H1 (cell line): ENCODE data around the gene INPP4B. TPM values are rescaled to one million over a fixed set of nuclear protein-coding genes. Genes with fewer than 3 reads are reported as not detected.

Source experiments
- CTCF ChIA-PET: fragments of 300-600 bp; sonication (Branson Sonifier 250); formaldehyde crosslinking; loops from one replicate; lab custom pipeline; 2021; ENCODE audit not compliant: partially characterized antibody; lab: Charles Lee
- POLR2A ChIA-PET: fragments of 300-600 bp; sonication (Branson Sonifier 250); formaldehyde crosslinking; loops from one replicate; lab custom pipeline; 2021; ENCODE audit warnings: inconsistent platforms; ENCODE audit not compliant: partially characterized antibody; lab: Charles Lee
- DNase-seq, 2 experiments: peaks; one replicate each; pipeline versions ENCODE4 v3.0.0 to v3.0.0-alpha.2; 2010 to 2022; ENCODE audit warnings: low spot score in 2 of 2, low read depth in 1 of 2, mixed read lengths in 1 of 2
- FAIRE-seq: peaks from 2 replicates; lab custom pipeline; 2011; peaks lifted over from hg19 to GRCh38; lab: Jason Lieb, UNC
- H2AFZ ChIP-seq: 2 replicates; pipeline ENCODE4 v1.8.1; 2012; ENCODE audit warnings: low read length, inconsistent platforms
- H2AK5ac ChIP-seq: 2 replicates; pipeline ENCODE4 v1.6.1; 2013; ENCODE audit warnings: low read depth, low read length
- H2BK120ac ChIP-seq: replicated peaks from 2 replicates; pipeline ENCODE3; 2013; ENCODE audit warnings: low read depth, low read length, inconsistent platforms
- H2BK12ac ChIP-seq: 2 replicates; pipeline ENCODE4 v1.6.1; 2013; ENCODE audit warnings: low read depth, low read length
- H2BK15ac ChIP-seq: 2 replicates; pipeline ENCODE4 v1.6.1; 2013; ENCODE audit warnings: low read length
- H2BK20ac ChIP-seq: 2 replicates; pipeline ENCODE4 v1.6.1; 2013; ENCODE audit warnings: low read length
- H2BK5ac ChIP-seq: 2 replicates; pipeline ENCODE4 v1.6.1; 2013; ENCODE audit warnings: low read depth, low read length
- H3K14ac ChIP-seq: 2 replicates; pipeline ENCODE4 v1.6.1; 2013; ENCODE audit warnings: inconsistent platforms; ENCODE audit not compliant: insufficient read length
- H3K18ac ChIP-seq: 2 replicates; pipeline ENCODE4 v1.6.1; 2013; ENCODE audit warnings: low read length; ENCODE audit errors: extremely low read depth
- H3K23ac ChIP-seq: 2 replicates; pipeline ENCODE4 v1.6.1; 2013; ENCODE audit warnings: inconsistent platforms; ENCODE audit not compliant: insufficient read length
- H3K23me2 ChIP-seq: 2 replicates; pipeline ENCODE4 v1.6.1; 2013; ENCODE audit warnings: low read depth, low read length
- H3K27ac ChIP-seq: 2 replicates; pipeline ENCODE4 v1.6.1; 2011; ENCODE audit warnings: low read depth, low read length, inconsistent platforms
- H3K27me3 ChIP-seq, 4 experiments: replicated peaks in 1 of 4; 1 replicate in 1 of 4; 2 replicates in 3 of 4; pipeline versions ENCODE4 v1.6.1 to v1.8.1; 2011 to 2013; ENCODE audit warnings: low read length in 3 of 4, mild to moderate bottlenecking in 3 of 4, inconsistent platforms in 2 of 4, mixed read lengths in 2 of 4, moderate library complexity in 1 of 4; ENCODE audit not compliant: control insufficient read depth in 3 of 4, insufficient read depth in 3 of 4; ENCODE audit errors: extremely low read depth in 1 of 4
- H3K36me3 ChIP-seq, 4 experiments: 2 replicates each; pipeline versions ENCODE4 v1.6.1 to v1.8.1; 2011 to 2013; ENCODE audit warnings: mild to moderate bottlenecking in 4 of 4, low read length in 3 of 4, moderate library complexity in 2 of 4, control low read depth in 1 of 4, inconsistent platforms in 1 of 4; ENCODE audit not compliant: insufficient read depth in 4 of 4, control insufficient read depth in 2 of 4
- H3K4ac ChIP-seq: replicated peaks from 2 replicates; pipeline ENCODE3; 2013; ENCODE audit warnings: low read length, low read depth, mixed read lengths, inconsistent platforms; ENCODE audit not compliant: insufficient read length
- H3K4me1 ChIP-seq, 4 experiments: replicated peaks in 1 of 4; 1 replicate in 1 of 4; 2 replicates in 3 of 4; pipeline versions ENCODE4 v1.6.1 to v1.8.1; 2011 to 2013; ENCODE audit warnings: low read length in 3 of 4, inconsistent platforms in 2 of 4, mixed read lengths in 1 of 4; ENCODE audit not compliant: insufficient read depth in 4 of 4, control insufficient read depth in 3 of 4
- H3K4me2 ChIP-seq, 2 experiments: 2 replicates each; pipeline versions ENCODE4 v1.6.1 to v1.8.1; 2011 to 2013; ENCODE audit warnings: low read depth in 2 of 2, low read length in 2 of 2, control low read depth in 1 of 2, inconsistent platforms in 1 of 2, mild to moderate bottlenecking in 1 of 2; ENCODE audit not compliant: insufficient read depth in 1 of 2
- H3K4me3 ChIP-seq, 4 experiments: fragments of 200-600, 300-600 bp in 1 of 4; sonication (generic), shearing (Covaris generic), sonication (Bioruptor Twin) in 1 of 4; 2 replicates each; pipeline versions ENCODE4 v1.5.1 to v1.8.1; 2011 to 2016; ENCODE audit warnings: low read length in 4 of 4, low read depth in 3 of 4, control low read depth in 2 of 4, inconsistent platforms in 2 of 4, mild to moderate bottlenecking in 2 of 4, mixed read lengths in 1 of 4, moderate library complexity in 1 of 4; ENCODE audit not compliant: insufficient read depth in 2 of 4; ENCODE audit errors: extremely low read depth in 1 of 4
- H3K56ac ChIP-seq: replicated peaks from 2 replicates; pipeline ENCODE3; 2013; ENCODE audit warnings: low read depth, mild to moderate bottlenecking, mixed read lengths, low read length, inconsistent platforms; ENCODE audit not compliant: insufficient read length
- H3K79me1 ChIP-seq: 2 replicates; pipeline ENCODE4 v1.6.1; 2013; ENCODE audit warnings: low read depth, low read length, control low read depth
- H3K79me2 ChIP-seq, 2 experiments: 2 replicates each; pipeline versions ENCODE4 v1.6.1 to v1.8.1; 2012 to 2013; ENCODE audit warnings: low read length in 2 of 2, mild to moderate bottlenecking in 2 of 2, inconsistent platforms in 1 of 2; ENCODE audit not compliant: insufficient read depth in 2 of 2, control insufficient read depth in 1 of 2
- H3K9ac ChIP-seq, 4 experiments: replicated peaks in 1 of 4; 1 replicate in 1 of 4; 2 replicates in 3 of 4; pipeline versions ENCODE4 v1.6.1 to v1.8.1; 2011 to 2013; ENCODE audit warnings: low read depth in 3 of 4, low read length in 3 of 4, control low read depth in 2 of 4, mild to moderate bottlenecking in 2 of 4, moderate library complexity in 2 of 4, inconsistent platforms in 1 of 4; ENCODE audit errors: extremely low read depth in 1 of 4
- H3K9me3 ChIP-seq, 2 experiments: 2 replicates each; pipeline versions ENCODE4 v1.6.1 to v1.8.1; 2012 to 2013; ENCODE audit warnings: mild to moderate bottlenecking in 2 of 2, moderate library complexity in 2 of 2, control low read depth in 1 of 2, inconsistent platforms in 1 of 2, low read depth in 1 of 2, low read length in 1 of 2, mixed read lengths in 1 of 2; ENCODE audit not compliant: insufficient read depth in 2 of 2
- H4K20me1 ChIP-seq, 2 experiments: replicated peaks in 1 of 2; 2 replicates each; pipeline versions ENCODE3 to v1.8.1; 2011 to 2013; ENCODE audit warnings: inconsistent platforms in 2 of 2, low read length in 2 of 2, mild to moderate bottlenecking in 1 of 2; ENCODE audit not compliant: insufficient read depth in 2 of 2, control insufficient read depth in 1 of 2
- H4K5ac ChIP-seq: 2 replicates; pipeline ENCODE4 v1.6.1; 2013; ENCODE audit warnings: low read length, low read depth, mixed read lengths, inconsistent platforms; ENCODE audit not compliant: insufficient read length
- H4K8ac ChIP-seq: 2 replicates; pipeline ENCODE4 v1.8.0; 2013; ENCODE audit warnings: mild to moderate bottlenecking, moderate library complexity, low read length, inconsistent platforms; ENCODE audit not compliant: insufficient read depth; ENCODE audit errors: extremely low read depth
- H4K91ac ChIP-seq: replicated peaks from 2 replicates; pipeline ENCODE3; 2013; ENCODE audit warnings: low read length, mixed read lengths, inconsistent platforms; ENCODE audit not compliant: insufficient read length
- POLR2AphosphoS5 ChIP-seq: IDR thresholded peaks from 2 replicates; pipeline ENCODE4 v1.6.1; 2011; ENCODE audit warnings: low read depth, low read length
- RAD21 ChIP-seq, 2 experiments: IDR thresholded peaks in 1 of 2; conservative IDR thresholded peaks in 1 of 2; 2 replicates each; pipeline ENCODE4 v1.6.1; 2011; ENCODE audit warnings: low read depth in 2 of 2, low read length in 2 of 2, improper control_type of control experiment in 1 of 2, inconsistent platforms in 1 of 2, mild to moderate bottlenecking in 1 of 2, moderate library complexity in 1 of 2
- SP1 ChIP-seq: IDR thresholded peaks from 2 replicates; pipeline ENCODE4 v1.6.1; 2011; ENCODE audit warnings: low read depth, low read length
- SP4 ChIP-seq: IDR thresholded peaks from 2 replicates; pipeline ENCODE4 v1.6.1; 2012; ENCODE audit warnings: low read length, inconsistent platforms
- WGBS, 2 experiments: shearing (Covaris generic) in 1 of 2; methylation state at CpG; one replicate each; pipeline versions ENCODE4 v1.1.6 to v1.1.7; 2013 to 2015; ENCODE audit warnings: low lambda C conversion rate in 2 of 2, mixed read lengths in 2 of 2, inconsistent platforms in 1 of 2, low coverage in 1 of 2, missing lambda C conversion rate in 1 of 2; ENCODE audit not compliant: insufficient replicate concordance in 2 of 2, insufficient coverage in 1 of 2, insufficient read length in 1 of 2; ENCODE audit errors: extremely low coverage in 1 of 2, missing lambda C conversion rate in 1 of 2; 5-methylcytosine and 5-hydroxymethylcytosine counted together
- polyA plus RNA-seq, 7 experiments: library from polyadenylated mRNA; depleted of rRNA in 3 of 7; stranded (reverse) in 5 of 7; unstranded in 2 of 7; fragments of >200 nt in 5 of 7; fragments of 200-250 nt in 2 of 7; gene quantifications; 1 replicate in 5 of 7; 2 replicates in 1 of 7; 4 replicates in 1 of 7; pipeline versions ENCODE4 v1.2.1 to v1.2.3, GENCODE V29; 2011 to 2013; ENCODE audit warnings: missing spikeins in 2 of 7, mixed read lengths in 2 of 7
- total RNA-seq: library from RNA; stranded (reverse); fragmentation: NEBNext Ultra II Directional; extraction: Animal tissue kit (Norgen Biotek cat#: 25700); gene quantifications from 2 replicates; pipeline ENCODE4 v1.2.1, GENCODE V29; 2021

INPP4B gene
- total and polyA plus RNA-seq, 2 of the 8 experiments (the other 6 are each of a cell fraction or from before 2014, with no cell fraction given) = 0.11 to 0.54 TPM

GRCh38 chr4:142565771-142566170 is 280.3 kb downstream of the INPP4B start:
- TF ChIP-seq SP1 (no peak), RAD21 (IDR thresholded peaks at IDR 0.05 in 1 of 2, conservative IDR thresholded peaks at IDR 0.05 in 1 of 2; ENCODE audit: low read depth in 2 of 2, low read length in 2 of 2) (no peak), SP4 (no peak), POLR2AphosphoS5 (no peak)
- no peak overlapping the region for H2AK5ac ChIP-seq
- H3K27me3 ChIP-seq = no peaks in the 10 kb centered on the region
- ChIA-PET CTCF (interaction anchor here (2.0 kb wide), 1 partner anchor 20 kb away, joined by 5 read pairs; no protein-coding TSS in a partner anchor), POLR2A (no interaction called here)
- no peaks in the 10 kb centered on the region for H3K9me3 ChIP-seq
- H4K8ac ChIP-seq = no peak overlapping the region
- no peaks in the 10 kb centered on the region for H3K79me2 ChIP-seq
- no peak overlapping the region for H4K5ac ChIP-seq
- no peak overlapping the region for H2BK5ac ChIP-seq
- no peak overlapping the region for H3K14ac ChIP-seq
- 96% methylated on average over 7 of the region's 7 CpGs; no CpG with 5 or more reads in 1 of the 2 experiments for WGBS, 2 experiments
- H4K91ac ChIP-seq = no peak overlapping the region
- no peak overlapping the region for H2BK12ac ChIP-seq
- H3K4me2 ChIP-seq = no peak overlapping the region
- H3K36me3 ChIP-seq = no peaks in the 10 kb centered on the region
- FAIRE-seq (no peak), DNase-seq (no peak)
- H2BK120ac ChIP-seq = no peak overlapping the region
- no peaks in the 10 kb centered on the region for H3K79me1 ChIP-seq
- no peak overlapping the region for H2BK15ac ChIP-seq
- no peak overlapping the region for H3K4ac ChIP-seq
- no peaks in the 10 kb centered on the region for H4K20me1 ChIP-seq
- no peak overlapping the region for H3K56ac ChIP-seq
- H3K9ac ChIP-seq = no peak overlapping the region
- no peaks in the 10 kb centered on the region for H3K4me1 ChIP-seq
- no peak overlapping the region for H3K27ac ChIP-seq
- no peak overlapping the region for H2AFZ ChIP-seq
- no peaks in the 10 kb centered on the region for H3K23me2 ChIP-seq
- H3K18ac ChIP-seq = no peak overlapping the region
- no peak overlapping the region for H3K23ac ChIP-seq
- H3K4me3 ChIP-seq = no peak overlapping the region
- H2BK20ac ChIP-seq = no peak overlapping the region
